ENCODE data around the gene PKM. TPM values are rescaled to one million over a fixed set of nuclear protein-coding genes. Genes with fewer than 3 reads are reported as not detected.

Gene PKM
- polyA plus RNA-seq, 1 experiment: 2,533 TPM

- POLR2A ChIA-PET: interaction anchor here (0.7 kb wide), 1 partner anchor 13 kb away, joined by 3 read pairs; no protein-coding TSS in a partner anchor
- DNase-seq (ENCODE audit: low read depth): no peak
- peaks cover 3% of the 10 kb centered on the region for H3K27me3 ChIP-seq (ENCODE audit: control insufficient read depth, insufficient read depth, low read length)
- CTCF ChIA-PET: interaction anchor here (1.2 to 2.6 kb wide), 2 partner anchors 12 to 13 kb away, joined by 3 to 18 read pairs; no protein-coding TSS in a partner anchor
- TF ChIP-seq CTCF (IDR thresholded peaks at IDR 0.05; ENCODE audit: insufficient read depth, low read depth, low read length): no peak
- H3K36me3 ChIP-seq (ENCODE audit: control insufficient read depth, insufficient read depth, low read length): no peaks in the 10 kb centered on the region
- H3K4me3 ChIP-seq (ENCODE audit: low read depth, low read length): no peak overlapping the region
Measured at GRCh38 chr15:72168808-72169190, 62.2 kb downstream of the PKM start.

DNA sequence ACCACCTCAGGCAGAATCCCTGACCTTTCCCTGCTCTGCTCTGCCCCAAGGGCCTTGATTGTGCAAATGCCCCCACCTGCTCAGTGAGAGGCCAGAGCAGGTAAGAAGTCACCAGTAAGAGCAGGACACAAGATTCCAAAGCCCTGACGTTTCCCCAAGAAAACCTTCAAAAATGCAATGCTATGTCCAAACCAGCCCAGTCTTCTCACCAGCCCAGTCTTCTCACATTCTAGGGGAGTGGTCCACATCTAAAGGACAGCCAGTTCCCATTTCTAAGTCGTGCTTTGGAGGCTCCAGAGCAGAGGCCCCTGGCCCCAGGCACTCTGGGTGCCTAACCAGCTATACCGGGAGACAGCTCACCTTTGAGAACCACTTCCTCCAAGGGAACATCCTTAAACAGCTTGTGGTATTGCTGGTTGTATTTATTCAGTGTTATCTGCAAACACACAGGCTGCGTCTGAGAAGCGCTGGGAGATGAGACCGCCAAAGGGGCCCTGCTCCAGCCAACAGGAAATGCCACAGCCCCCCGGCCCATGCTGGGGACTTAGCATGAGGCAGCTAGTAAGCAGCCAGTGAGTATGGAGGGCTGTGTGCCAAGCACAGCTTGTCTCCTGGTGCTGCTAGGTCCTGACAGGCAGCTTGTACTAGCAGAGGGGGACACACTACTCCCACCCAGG is 62.7 kb downstream of the PKM start:
- H3K4me3 ChIP-seq (ENCODE audit: low read depth, low read length): no peak overlapping the region
- peaks cover 6% of the 10 kb centered on the region for H3K27me3 ChIP-seq (ENCODE audit: control insufficient read depth, insufficient read depth, low read length)
- CTCF ChIA-PET: interaction anchor here (1.2 to 2.6 kb wide), 2 partner anchors 12 to 13 kb away, joined by 3 to 18 read pairs; no protein-coding TSS in a partner anchor
- H3K36me3 ChIP-seq (ENCODE audit: control insufficient read depth, insufficient read depth, low read length): no peaks in the 10 kb centered on the region
- no peak for TF ChIP-seq CTCF (IDR thresholded peaks at IDR 0.05; ENCODE audit: insufficient read depth, low read depth, low read length)
- POLR2A ChIA-PET: interaction anchor here (0.7 kb wide), 1 partner anchor 12 kb away, joined by 3 read pairs; no protein-coding TSS in a partner anchor
- no peak for DNase-seq (ENCODE audit: low read depth)

- Histone ChIP-seq H3K4me3 (ENCODE audit: low read depth, low read length) (no peak overlapping the region), H3K27me3 (ENCODE audit: control insufficient read depth, insufficient read depth, low read length) (peaks cover 6% of the 10 kb centered on the region), H3K36me3 (ENCODE audit: control insufficient read depth, insufficient read depth, low read length) (no peaks in the 10 kb centered on the region)
- no peak for TF ChIP-seq CTCF (IDR thresholded peaks at IDR 0.05; ENCODE audit: insufficient read depth, low read depth, low read length)
- CTCF ChIA-PET: interaction anchor here (1.0 kb wide), 1 partner anchor 12 kb away, joined by 4 read pairs; no protein-coding TSS in a partner anchor
- POLR2A ChIA-PET: no interaction called here
- no peak for DNase-seq (ENCODE audit: low read depth)
Measured at GRCh38 chr15:72167445-72167844, 63.5 kb downstream of the PKM start.

DNA sequence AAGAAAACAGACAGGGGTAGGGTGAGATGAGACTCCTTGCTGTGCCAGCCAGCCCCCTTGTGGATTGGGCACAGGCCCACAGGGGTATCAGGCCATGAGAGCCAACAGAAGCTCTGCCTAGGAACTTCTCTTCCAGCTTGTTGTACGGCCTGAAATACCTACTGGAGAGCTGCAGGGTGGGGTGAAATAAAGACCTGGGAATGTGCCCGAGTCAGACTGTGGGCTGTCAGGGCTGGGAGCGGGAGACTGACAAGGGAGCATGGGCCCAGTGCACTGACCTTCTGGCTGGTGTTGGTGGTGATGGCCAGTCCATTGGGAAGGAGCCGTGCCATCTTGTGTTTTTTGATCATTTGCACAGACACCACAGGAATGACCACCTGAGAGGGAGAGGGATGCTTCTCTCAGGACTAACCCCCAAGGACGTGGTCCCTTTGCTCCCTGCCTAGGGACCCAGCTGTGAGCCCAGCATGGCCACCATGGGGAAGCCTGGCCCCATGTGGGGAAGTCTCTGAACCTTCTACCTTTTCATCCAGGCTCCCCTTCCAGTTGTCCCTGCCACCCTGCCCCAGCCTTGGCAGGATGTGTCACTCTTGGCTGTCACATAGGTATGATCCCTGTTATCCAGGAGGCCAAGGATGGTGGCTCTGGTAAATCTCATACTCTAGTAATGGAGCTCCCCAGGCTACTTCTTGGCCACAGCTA is 64.1 kb downstream of the PKM start:
- ChIA-PET CTCF (interaction anchor here (1.0 kb wide), 1 partner anchor 11 kb away, joined by 4 read pairs; no protein-coding TSS in a partner anchor), POLR2A (no interaction called here)
- Histone ChIP-seq H3K4me3 (ENCODE audit: low read depth, low read length) (no peak overlapping the region), H3K36me3 (ENCODE audit: control insufficient read depth, insufficient read depth, low read length) (no peaks in the 10 kb centered on the region), H3K27me3 (ENCODE audit: control insufficient read depth, insufficient read depth, low read length) (peaks cover 6% of the 10 kb centered on the region)
- TF ChIP-seq CTCF (IDR thresholded peaks at IDR 0.05; ENCODE audit: insufficient read depth, low read depth, low read length): no peak
- no peak for DNase-seq (ENCODE audit: low read depth)

DNA sequence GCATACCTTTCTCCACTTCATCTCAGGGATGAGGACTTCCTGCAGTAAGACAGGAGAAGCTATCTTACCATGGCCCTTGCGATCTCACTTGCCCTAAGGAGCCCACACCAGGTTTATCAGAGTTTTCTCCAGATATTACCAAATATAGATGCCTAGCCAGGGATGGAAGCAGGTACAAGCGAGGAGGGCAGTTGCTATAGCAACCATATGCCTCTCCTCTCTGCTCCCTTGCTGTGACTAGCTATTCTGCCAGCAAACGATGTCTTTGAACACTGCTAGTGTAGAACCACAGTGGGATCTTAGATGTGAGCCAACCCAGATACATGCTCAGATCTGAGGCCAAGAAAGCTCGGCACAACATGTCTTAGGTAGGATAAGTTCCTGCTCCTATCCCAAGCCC is 67.3 kb downstream of the PKM start:
- H3K4me3 ChIP-seq (ENCODE audit: low read depth, low read length): no peak overlapping the region
- no peak for DNase-seq (ENCODE audit: low read depth)
- peaks cover 5% of the 10 kb centered on the region for H3K27me3 ChIP-seq (ENCODE audit: control insufficient read depth, insufficient read depth, low read length)
- H3K36me3 ChIP-seq (ENCODE audit: control insufficient read depth, insufficient read depth, low read length): no peaks in the 10 kb centered on the region
- ChIA-PET CTCF (interaction anchor here (1.2 to 2.9 kb wide), 2 partner anchors 8 to 9 kb away, joined by 3 to 13 read pairs; no protein-coding TSS in a partner anchor), POLR2A (no interaction called here)
- no peak for TF ChIP-seq CTCF (IDR thresholded peaks at IDR 0.05; ENCODE audit: insufficient read depth, low read depth, low read length)

Data from BJ (cell line).